ENCODE data around the gene RNF157. TPM values are rescaled to one million over a fixed set of nuclear protein-coding genes. Genes with fewer than 3 reads are reported as not detected.

The RNF157 gene
- total RNA-seq, 1 experiment from 2014 or later: 0.86 TPM

DNA sequence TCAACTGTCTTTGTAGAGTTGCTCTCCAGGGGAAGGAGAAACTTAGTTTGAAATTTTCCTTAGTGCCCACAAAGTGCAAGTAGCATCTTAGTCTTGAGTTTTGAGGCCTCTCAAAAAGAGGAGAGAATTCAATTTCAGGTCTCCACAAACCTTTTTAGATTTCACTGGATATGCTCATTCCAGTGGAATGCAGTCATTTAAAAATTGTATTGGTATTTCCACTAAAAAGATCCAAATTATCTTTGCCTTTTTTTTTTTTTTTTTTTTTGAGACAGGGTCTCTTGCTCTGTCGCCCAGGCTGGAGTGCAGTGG is 92.3 kb downstream of the RNF157 start:
- Histone ChIP-seq H3K9me3 (ENCODE audit: control insufficient read depth in 1 of 2, insufficient read depth in 1 of 2, low read depth in 1 of 2, low read length in 2 of 2) (no peaks in the 10 kb centered on the region), H3K4me3 (replicated peaks in 1 of 2; ENCODE audit: low read depth in 1 of 2, low read length in 2 of 2) (no peak overlapping the region), H3K79me2 (ENCODE audit: insufficient read depth, low read length) (no peaks in the 10 kb centered on the region), H3K36me3 (ENCODE audit: control insufficient read depth in 1 of 2, insufficient read depth in 2 of 2, low read length in 2 of 2) (no peaks in the 10 kb centered on the region), H4K20me1 (ENCODE audit: insufficient read depth) (no peaks in the 10 kb centered on the region), H3K9ac (ENCODE audit: low read length) (no peak overlapping the region), H3K4me2 (ENCODE audit: low read length) (no peak overlapping the region), H2AFZ (ENCODE audit: low read depth, low read length, poor library complexity, severe bottlenecking) (no peak overlapping the region), H3K4me1 (ENCODE audit: control insufficient read depth in 1 of 2, insufficient read depth in 2 of 2, low read length in 2 of 2) (peaks cover 5 to 10% of the 10 kb centered on the region in 2 experiments; a peak in 2 of 4 replicates), H3K27ac (ENCODE audit: low read depth, low read length) (no peak overlapping the region), H3K27me3 (ENCODE audit: insufficient read depth, low read length) (no peaks in the 10 kb centered on the region), H3K9me2 (ENCODE audit: insufficient read depth) (no peaks in the 10 kb centered on the region)
- intact Hi-C loops (cut with micrococcal nuclease): no loop called here
- ChIA-PET RAD21 (ENCODE audit: low non-redundant PET in 1 of 2, low total read pairs in 2 of 2, uncharacterized antibody in 2 of 2, unreplicated experiment in 2 of 2) (interaction anchor here in 1 of 2 experiments (1.1 kb wide), 1 partner anchor 132 kb away, joined by 3 read pairs; no protein-coding TSS in a partner anchor), POLR2A (no interaction called here), CTCF (no interaction called here)
- ATAC-seq (no peak; the same call in 1 of the 2 replicates), DNase-seq (ENCODE audit: low read depth, low spot score) (no peak)
- BruUV-seq (replicated peaks): no TSS peak
- TF ChIP-seq, protein P1, sequence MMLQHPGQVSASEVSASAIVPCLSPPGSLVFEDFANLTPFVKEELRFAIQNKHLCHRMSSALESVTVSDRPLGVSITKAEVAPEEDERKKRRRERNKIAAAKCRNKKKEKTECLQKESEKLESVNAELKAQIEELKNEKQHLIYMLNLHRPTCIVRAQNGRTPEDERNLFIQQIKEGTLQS (IDR thresholded peaks at IDR 0.05): no peak
- TF ChIP-seq, protein P2, sequence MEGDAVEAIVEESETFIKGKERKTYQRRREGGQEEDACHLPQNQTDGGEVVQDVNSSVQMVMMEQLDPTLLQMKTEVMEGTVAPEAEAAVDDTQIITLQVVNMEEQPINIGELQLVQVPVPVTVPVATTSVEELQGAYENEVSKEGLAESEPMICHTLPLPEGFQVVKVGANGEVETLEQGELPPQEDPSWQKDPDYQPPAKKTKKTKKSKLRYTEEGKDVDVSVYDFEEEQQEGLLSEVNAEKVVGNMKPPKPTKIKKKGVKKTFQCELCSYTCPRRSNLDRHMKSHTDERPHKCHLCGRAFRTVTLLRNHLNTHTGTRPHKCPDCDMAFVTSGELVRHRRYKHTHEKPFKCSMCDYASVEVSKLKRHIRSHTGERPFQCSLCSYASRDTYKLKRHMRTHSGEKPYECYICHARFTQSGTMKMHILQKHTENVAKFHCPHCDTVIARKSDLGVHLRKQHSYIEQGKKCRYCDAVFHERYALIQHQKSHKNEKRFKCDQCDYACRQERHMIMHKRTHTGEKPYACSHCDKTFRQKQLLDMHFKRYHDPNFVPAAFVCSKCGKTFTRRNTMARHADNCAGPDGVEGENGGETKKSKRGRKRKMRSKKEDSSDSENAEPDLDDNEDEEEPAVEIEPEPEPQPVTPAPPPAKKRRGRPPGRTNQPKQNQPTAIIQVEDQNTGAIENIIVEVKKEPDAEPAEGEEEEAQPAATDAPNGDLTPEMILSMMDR (IDR thresholded peaks at IDR 0.05 in 2 of 3, conservative IDR thresholded peaks at IDR 0.05 in 1 of 3; ENCODE audit: borderline replicate concordance in 1 of 3, insufficient read depth in 1 of 3, low read depth in 2 of 3, low read length in 2 of 3): peak in 1 of 3 experiments; percentile 20; a peak in 2 of 6 replicates

DNA sequence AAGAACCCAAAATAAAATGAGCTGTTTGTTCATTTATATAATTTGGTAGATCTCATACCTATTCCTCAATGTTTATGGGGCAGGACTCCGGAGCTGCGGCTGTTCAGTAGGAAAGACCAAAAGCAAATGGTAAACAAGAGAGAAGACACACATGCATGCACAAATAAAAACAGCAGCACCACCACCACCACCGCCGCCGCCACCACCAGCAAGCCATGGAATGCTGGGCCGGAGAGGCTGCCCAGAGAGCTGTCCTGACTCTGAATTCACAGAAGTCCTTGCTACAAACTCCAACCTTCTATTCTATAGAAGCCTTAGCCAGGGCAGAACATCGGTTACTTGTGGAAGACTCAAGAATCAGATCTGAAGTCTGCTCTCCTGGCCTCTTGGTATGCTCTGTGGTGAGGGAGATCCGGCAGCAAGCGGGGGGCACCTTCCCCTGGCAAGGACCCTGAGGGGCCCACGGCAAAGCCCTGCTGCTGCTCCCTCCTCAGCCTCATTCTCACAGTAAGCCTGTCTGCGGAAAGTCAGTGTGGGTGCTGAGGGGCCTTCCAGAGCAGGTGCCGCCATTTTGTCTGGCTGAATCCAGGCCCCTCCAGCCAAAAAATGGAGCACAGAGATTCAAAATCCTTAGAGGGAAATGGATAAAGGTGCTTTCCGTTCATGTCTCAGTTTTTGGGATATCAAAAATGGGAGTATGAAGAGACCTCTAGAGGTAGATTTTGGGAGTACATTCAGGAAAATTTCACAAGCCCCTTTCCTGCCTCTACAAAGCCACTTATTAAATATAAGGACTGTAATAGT is 92.9 kb downstream of the RNF157 start:
- RAD21 ChIA-PET (ENCODE audit: low non-redundant PET in 1 of 2, low total read pairs in 2 of 2, uncharacterized antibody in 2 of 2, unreplicated experiment in 2 of 2): no interaction called here
- Histone ChIP-seq H3K4me1 (ENCODE audit: control insufficient read depth in 1 of 2, insufficient read depth in 2 of 2, low read length in 2 of 2) (peaks cover 6 to 13% of the 10 kb centered on the region in 2 experiments; a peak in 2 of 4 replicates), H3K27me3 (ENCODE audit: insufficient read depth, low read length) (no peaks in the 10 kb centered on the region), H3K4me2 (ENCODE audit: low read length) (no peak overlapping the region), H3K9ac (ENCODE audit: low read length) (no peak overlapping the region), H2AFZ (ENCODE audit: low read depth, low read length, poor library complexity, severe bottlenecking) (peak overlapping the region; percentile 15), H3K79me2 (ENCODE audit: insufficient read depth, low read length) (no peaks in the 10 kb centered on the region), H3K9me2 (ENCODE audit: insufficient read depth) (no peaks in the 10 kb centered on the region), H4K20me1 (ENCODE audit: insufficient read depth) (no peaks in the 10 kb centered on the region), H3K9me3 (ENCODE audit: control insufficient read depth in 1 of 2, insufficient read depth in 1 of 2, low read depth in 1 of 2, low read length in 2 of 2) (no peaks in the 10 kb centered on the region), H3K27ac (ENCODE audit: low read depth, low read length) (no peak overlapping the region), H3K36me3 (ENCODE audit: control insufficient read depth in 1 of 2, insufficient read depth in 2 of 2, low read length in 2 of 2) (no peaks in the 10 kb centered on the region), H3K4me3 (replicated peaks in 1 of 2; ENCODE audit: low read depth in 1 of 2, low read length in 2 of 2) (no peak overlapping the region)
- POLR2A ChIA-PET: no interaction called here
- ATAC-seq (peak; percentile 68), DNase-seq (ENCODE audit: low read depth, low spot score) (peak; percentile 35)
- BruUV-seq (replicated peaks): no TSS peak
- CTCF ChIA-PET: interaction anchor here (1.7 kb wide), 1 partner anchor 37 kb away, joined by 4 read pairs; no protein-coding TSS in a partner anchor
- TF ChIP-seq, protein P3, sequence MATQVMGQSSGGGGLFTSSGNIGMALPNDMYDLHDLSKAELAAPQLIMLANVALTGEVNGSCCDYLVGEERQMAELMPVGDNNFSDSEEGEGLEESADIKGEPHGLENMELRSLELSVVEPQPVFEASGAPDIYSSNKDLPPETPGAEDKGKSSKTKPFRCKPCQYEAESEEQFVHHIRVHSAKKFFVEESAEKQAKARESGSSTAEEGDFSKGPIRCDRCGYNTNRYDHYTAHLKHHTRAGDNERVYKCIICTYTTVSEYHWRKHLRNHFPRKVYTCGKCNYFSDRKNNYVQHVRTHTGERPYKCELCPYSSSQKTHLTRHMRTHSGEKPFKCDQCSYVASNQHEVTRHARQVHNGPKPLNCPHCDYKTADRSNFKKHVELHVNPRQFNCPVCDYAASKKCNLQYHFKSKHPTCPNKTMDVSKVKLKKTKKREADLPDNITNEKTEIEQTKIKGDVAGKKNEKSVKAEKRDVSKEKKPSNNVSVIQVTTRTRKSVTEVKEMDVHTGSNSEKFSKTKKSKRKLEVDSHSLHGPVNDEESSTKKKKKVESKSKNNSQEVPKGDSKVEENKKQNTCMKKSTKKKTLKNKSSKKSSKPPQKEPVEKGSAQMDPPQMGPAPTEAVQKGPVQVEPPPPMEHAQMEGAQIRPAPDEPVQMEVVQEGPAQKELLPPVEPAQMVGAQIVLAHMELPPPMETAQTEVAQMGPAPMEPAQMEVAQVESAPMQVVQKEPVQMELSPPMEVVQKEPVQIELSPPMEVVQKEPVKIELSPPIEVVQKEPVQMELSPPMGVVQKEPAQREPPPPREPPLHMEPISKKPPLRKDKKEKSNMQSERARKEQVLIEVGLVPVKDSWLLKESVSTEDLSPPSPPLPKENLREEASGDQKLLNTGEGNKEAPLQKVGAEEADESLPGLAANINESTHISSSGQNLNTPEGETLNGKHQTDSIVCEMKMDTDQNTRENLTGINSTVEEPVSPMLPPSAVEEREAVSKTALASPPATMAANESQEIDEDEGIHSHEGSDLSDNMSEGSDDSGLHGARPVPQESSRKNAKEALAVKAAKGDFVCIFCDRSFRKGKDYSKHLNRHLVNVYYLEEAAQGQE (IDR thresholded peaks at IDR 0.05; ENCODE audit: low read depth): no peak
- TF ChIP-seq, protein P2 (IDR thresholded peaks at IDR 0.05 in 2 of 3, conservative IDR thresholded peaks at IDR 0.05 in 1 of 3; ENCODE audit: borderline replicate concordance in 1 of 3, insufficient read depth in 1 of 3, low read depth in 2 of 3, low read length in 2 of 3): peak; percentile 72 to 88 (median 74)
- intact Hi-C loops (cut with micrococcal nuclease): no loop called here

Data from HCT116 (cell line).